Spleen (tissue), 11 donors: ENCODE results near the gene OPCML. TPM values are rescaled to one million over a fixed set of nuclear protein-coding genes. Genes with fewer than 3 reads are reported as not detected.

ENCODE experiments used
- DNase-seq: peaks from one replicate; pipeline ENCODE4 v3.0.0-alpha.2; 2020
- H3K27ac ChIP-seq, 8 donors: fragments of 200-600 bp; sonication (generic) in 7 of 8; 1 replicate in 4 of 8; 2 replicates in 4 of 8; pipeline versions ENCODE4 v1.5.0 to v1.8.0; 2016 to 2021; ENCODE audit warnings: inconsistent platforms in 4 of 8, mild to moderate bottlenecking in 4 of 8, moderate library complexity in 1 of 8
- H3K27me3 ChIP-seq, 7 donors: fragments of 200-600 bp; sonication (generic) in 6 of 7; replicated peaks in 1 of 7; 1 replicate in 4 of 7; 2 replicates in 3 of 7; pipeline versions ENCODE4 v1.5.0 to v1.8.0; 2016 to 2021; ENCODE audit warnings: inconsistent platforms in 3 of 7, mild to moderate bottlenecking in 1 of 7
- H3K36me3 ChIP-seq, 6 donors: fragments of 200-600 bp; sonication (generic) in 5 of 6; 1 replicate in 4 of 6; 2 replicates in 2 of 6; pipeline versions ENCODE4 v1.5.0 to v1.8.0; 2016 to 2021; ENCODE audit warnings: inconsistent platforms in 2 of 6
- H3K4me1 ChIP-seq, 6 donors: fragments of 200-600 bp; sonication (generic) in 5 of 6; 1 replicate in 3 of 6; 2 replicates in 3 of 6; pipeline versions ENCODE4 v1.5.0 to v1.8.0; 2016 to 2021; ENCODE audit warnings: inconsistent platforms in 3 of 6
- H3K4me3 ChIP-seq, 8 donors: fragments of 200-600 bp; sonication (generic) in 7 of 8; 1 replicate in 4 of 8; 2 replicates in 4 of 8; pipeline versions ENCODE4 v1.5.0 to v1.8.0; 2016 to 2021; ENCODE audit warnings: inconsistent platforms in 4 of 8, mild to moderate bottlenecking in 4 of 8, moderate library complexity in 2 of 8
- H3K9me3 ChIP-seq, 8 donors: fragments of 200-600 bp; sonication (generic) in 7 of 8; 1 replicate in 4 of 8; 2 replicates in 4 of 8; pipeline versions ENCODE4 v1.5.0 to v1.8.0; 2016 to 2021; ENCODE audit warnings: inconsistent platforms in 4 of 8
- CTCF ChIP-seq, 11 experiments: fragments of 200-600 bp in 7 of 11; fragments of 450-650 bp in 4 of 11; sonication (generic) in 4 of 11; IDR thresholded peaks in 8 of 11; conservative IDR thresholded peaks in 3 of 11; 1 replicate in 7 of 11; 2 replicates in 4 of 11; pipeline versions ENCODE4 v1.4.0 to v1.8.0; 2016 to 2021; ENCODE audit warnings: antibody characterized with exemption in 11 of 11, inconsistent platforms in 4 of 11, mild to moderate bottlenecking in 1 of 11
- POLR2A ChIP-seq, 3 donors: fragments of 450-650 bp; IDR thresholded peaks; one replicate each; pipeline ENCODE4 v1.5.1; 2017; ENCODE audit warnings: antibody characterized with exemption in 3 of 3, mild to moderate bottlenecking in 1 of 3
- POLR2AphosphoS5 ChIP-seq, 3 donors: sonication (generic); formaldehyde crosslinking; IDR thresholded peaks; one replicate each; pipeline ENCODE4 v1.5.1; 2017; ENCODE audit warnings: antibody characterized with exemption in 3 of 3
- WGBS, 5 donors: extraction: QIAGEN DNeasy Blood & Tissue Kit in 3 of 5; methylation state at CpG; one replicate each; pipeline versions ENCODE4 v1.1.5 to v1.1.7; 2013 to 2018; 5-methylcytosine and 5-hydroxymethylcytosine counted together
- intact Hi-C: fragments of 100-400 bp; cut with DNase I; formaldehyde crosslinking; loops from one replicate; pipeline ENCODE4 v1.15.0; 2023; ENCODE audit warnings: low total_unique reads
- polyA plus RNA-seq, 3 donors: library from polyadenylated mRNA; stranded (reverse); fragments of 200-250 nt; gene quantifications; one replicate each; pipeline ENCODE4 v1.2.1, GENCODE V29; 2013
- total RNA-seq, 7 donors: library from RNA; depleted of rRNA in 3 of 7; stranded (reverse); fragments of >200 nt in 3 of 7; fragmentation: NEBNext Ultra II Directional in 4 of 7; extraction: Animal tissue kit (Norgen Biotek cat#: 25700) in 4 of 7; gene quantifications; one replicate each; pipeline versions ENCODE4 v1.1.0 to v1.2.1, GENCODE V29; 2016 to 2021
- donor health status: healthy with polysubstance abuse.
- donor health status: DM: no; HTN: no; CAD: no; lungs with moderate emphysema.
- donor health status: DM: no; HTN: no; CAD: no.
- donor health status: Bipolar disorder and iron deficiency.
- donor health status: healthy.
- donor health status: DM: no; HTN: no; CAD: no.
- donor health status: DM: yes; HTN: yes; CAD: no.

OPCML gene
- total and polyA plus RNA-seq, 10 donors = 0.09 to 10.7 (median 3.1) TPM

- TF ChIP-seq POLR2AphosphoS5 (IDR thresholded peaks at IDR 0.05) = no peak
- TF ChIP-seq CTCF (IDR thresholded peaks at IDR 0.05 in 8 of 11, conservative IDR thresholded peaks at IDR 0.05 in 3 of 11) = no peak
- TF ChIP-seq POLR2A (IDR thresholded peaks at IDR 0.05) = no peak
- Histone ChIP-seq H3K27ac (no peak overlapping the region), H3K4me3 (no peak overlapping the region), H3K27me3 (no peaks in the 10 kb centered on the region), H3K4me1 (no peaks in the 10 kb centered on the region), H3K9me3 (peaks cover 0 to 7% (median 0%) of the 10 kb centered on the region in 8 donors), H3K36me3 (no peaks in the 10 kb centered on the region)
- 69 to 86% (median 79%) methylated on average over 1 of the region's 1 CpG for WGBS, 5 donors
- intact Hi-C loops = no loop called here
- DNase-seq = no peak
These were observed 1012.1 kb downstream of the OPCML start for GRCh38 chr11:132520199-132520598.

DNA sequence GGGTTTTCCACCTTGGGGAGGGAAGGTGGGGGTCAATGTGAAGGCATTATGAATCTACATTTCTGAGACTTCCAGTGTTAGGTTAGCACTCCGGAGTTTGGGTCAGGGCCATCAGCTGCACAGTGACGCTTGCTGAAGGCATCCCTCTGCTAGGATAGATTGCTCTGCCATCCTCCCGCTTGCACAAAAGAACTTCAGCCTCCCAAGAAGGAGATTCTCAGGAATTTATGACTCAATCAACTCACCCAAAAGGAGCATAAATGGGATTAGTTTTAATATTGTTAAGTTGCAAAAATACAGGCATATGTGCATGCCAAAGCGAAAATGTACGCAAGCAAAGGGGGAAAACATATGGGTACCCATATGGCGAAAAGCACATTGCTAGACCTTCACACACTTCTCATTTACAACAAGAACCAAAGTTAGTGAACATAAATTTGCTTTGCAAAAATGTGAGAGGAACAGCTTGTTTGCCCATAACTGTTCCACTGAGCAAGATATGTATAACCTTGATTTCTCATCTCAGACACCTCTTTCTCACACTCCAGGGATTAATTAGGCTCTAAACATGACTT is 1013.0 kb downstream of the OPCML start:
- H3K4me3 ChIP-seq = no peak overlapping the region
- no peaks in the 10 kb centered on the region for H3K4me1 ChIP-seq
- intact Hi-C loops = no loop called here
- no peak for DNase-seq
- H3K27me3 ChIP-seq = no peaks in the 10 kb centered on the region
- peaks cover 0 to 7% (median 0%) of the 10 kb centered on the region in 8 donors for H3K9me3 ChIP-seq
- whole genome bisulfite sequencing, 5 donors = 71 to 82% (median 76%) methylated on average over 6 of the region's 6 CpGs
- H3K27ac ChIP-seq = no peak overlapping the region
- no peak for TF ChIP-seq POLR2A (IDR thresholded peaks at IDR 0.05)
- no peak for TF ChIP-seq CTCF (IDR thresholded peaks at IDR 0.05 in 8 of 11, conservative IDR thresholded peaks at IDR 0.05 in 3 of 11)
- no peak for TF ChIP-seq POLR2AphosphoS5 (IDR thresholded peaks at IDR 0.05)
- no peaks in the 10 kb centered on the region for H3K36me3 ChIP-seq

DNA sequence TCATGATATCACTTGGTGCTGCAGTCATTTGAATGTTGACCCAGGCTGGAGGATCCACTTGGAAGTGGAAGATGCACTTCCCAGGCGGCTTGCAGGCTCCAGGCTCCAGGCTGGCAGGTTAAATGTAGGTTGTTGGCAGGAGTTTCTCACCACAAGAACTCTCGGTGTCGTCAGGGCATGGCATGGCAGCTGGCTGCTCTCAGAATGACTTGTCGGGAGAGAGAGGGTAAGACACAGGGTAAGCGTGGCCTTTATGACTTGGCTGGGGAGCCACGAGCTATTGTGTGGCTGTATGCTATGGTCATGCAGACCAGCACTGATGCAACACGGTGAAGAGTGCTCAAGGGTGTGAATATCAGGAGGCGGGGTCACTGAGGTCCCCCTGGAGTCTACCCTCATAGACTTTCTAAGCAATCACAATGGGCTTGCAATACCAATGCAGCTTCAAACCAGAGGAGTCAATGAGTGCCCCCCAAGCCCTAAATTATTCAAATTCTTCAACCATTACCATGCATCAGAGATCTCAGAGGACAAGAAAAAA is 1027.7 kb downstream of the OPCML start:
- Histone ChIP-seq H3K27ac (no peak overlapping the region), H3K4me1 (no peaks in the 10 kb centered on the region), H3K36me3 (no peaks in the 10 kb centered on the region), H3K27me3 (no peaks in the 10 kb centered on the region), H3K9me3 (peaks cover 0 to 19% (median 7%) of the 10 kb centered on the region in 8 donors), H3K4me3 (no peak overlapping the region)
- 71 to 81% (median 76%) methylated on average over 8 of the region's 8 CpGs for WGBS, 5 donors
- intact Hi-C loops = no loop called here
- no peak for DNase-seq
- no peak for TF ChIP-seq POLR2A (IDR thresholded peaks at IDR 0.05)
- TF ChIP-seq POLR2AphosphoS5 (IDR thresholded peaks at IDR 0.05) = no peak
- no peak for TF ChIP-seq CTCF (IDR thresholded peaks at IDR 0.05 in 8 of 11, conservative IDR thresholded peaks at IDR 0.05 in 3 of 11)

- H3K9me3 ChIP-seq = peaks cover 0 to 10% (median 0%) of the 10 kb centered on the region in 8 donors
These were observed 1030.9 kb downstream of the OPCML start for GRCh38 chr11:132501356-132501755.

More at GRCh38 chr11:132501356-132501755, 1030.9 kb downstream of the OPCML start:
- no peak overlapping the region for H3K27ac ChIP-seq
- no peak overlapping the region for H3K4me3 ChIP-seq
- 78 to 85% (median 81%) methylated on average over 4 of the region's 4 CpGs for WGBS, 5 donors
- TF ChIP-seq CTCF (IDR thresholded peaks at IDR 0.05 in 8 of 11, conservative IDR thresholded peaks at IDR 0.05 in 3 of 11) = no peak
- no peak for TF ChIP-seq POLR2A (IDR thresholded peaks at IDR 0.05)
- no peak for TF ChIP-seq POLR2AphosphoS5 (IDR thresholded peaks at IDR 0.05)
- no peaks in the 10 kb centered on the region for H3K36me3 ChIP-seq
- H3K27me3 ChIP-seq = no peaks in the 10 kb centered on the region
- no peaks in the 10 kb centered on the region for H3K4me1 ChIP-seq
- DNase-seq = no peak
- intact Hi-C loops = no loop called here
